ENCODE results near the gene COTL1. TPM values are rescaled to one million over a fixed set of nuclear protein-coding genes. Genes with fewer than 3 reads are reported as not detected.

Gene COTL1
- total and polyA plus RNA-seq, 2 of the 13 experiments (the other 11 are each of a cell fraction or from before 2014, with no cell fraction given) = 8.7 to 16.9 TPM

GRCh38 chr16:84557504-84557903 lies 60.4 kb downstream of the COTL1 start:
- H3K36me3 ChIP-seq (replicated peaks in 1 of 2; ENCODE audit: control insufficient read depth in 1 of 2, insufficient read depth in 2 of 2, low read length in 2 of 2) = no peaks in the 10 kb centered on the region
- no peaks in the 10 kb centered on the region for H3K79me2 ChIP-seq (ENCODE audit: insufficient read depth, low read length)
- H2AFZ ChIP-seq (ENCODE audit: low read length) = no peak overlapping the region
- no peak overlapping the region for H3K27ac ChIP-seq (ENCODE audit: extremely low read length, insufficient read depth, low read length)
- in situ Hi-C loops (cut with HindIII; ENCODE audit: extremely low pct_ligation_motif_present, low pct_unique_long_range_greater_than_20kb) = no loop called here
- H3K9ac ChIP-seq (ENCODE audit: insufficient read depth, low read depth, low read length) = no peak overlapping the region
- peaks cover 41% of the 10 kb centered on the region for H3K4me1 ChIP-seq (ENCODE audit: insufficient read depth, low read length)
- POLR2A ChIA-PET = interaction anchor here (0.9 kb wide), 1 partner anchor 42 kb away, joined by 3 read pairs; no protein-coding TSS in a partner anchor
- 30% methylated on average over 6 of the region's 6 CpGs for WGBS (ENCODE audit: low lambda C conversion rate)
- CTCF ChIA-PET (ENCODE audit: low intra/inter-chr PET ratio, low total read pairs) = no interaction called here
- H3K9me3 ChIP-seq (ENCODE audit: low read length) = no peaks in the 10 kb centered on the region
- H3K27me3 ChIP-seq (ENCODE audit: control insufficient read depth in 1 of 2, insufficient read depth in 2 of 2, low read length in 2 of 2) = 0 out of 5 replicates have a peak, but pooled peaks cover 0 to 17% of the 10 kb centered on the region in 2 experiments
- intact Hi-C loops (cut with micrococcal nuclease; ENCODE audit: unreplicated experiment) = no loop called here
- DNase-seq (ENCODE audit: low spot score) (no peak), ATAC-seq (no peak), FAIRE-seq (no peak)
- no peaks in the 10 kb centered on the region; the same call in 1 of the 2 replicates for H4K20me1 ChIP-seq (ENCODE audit: insufficient read depth, low read length)
- no peak overlapping the region for H3K4me2 ChIP-seq (ENCODE audit: low read depth, low read length)
- no peak overlapping the region for H3K4me3 ChIP-seq (replicated peaks in 1 of 3; ENCODE audit: insufficient read depth in 1 of 3, low read depth in 2 of 3, low read length in 3 of 3)
- BruUV-seq (replicated peaks) = no TSS peak
- no peak for TF ChIP-seq ZNF276 (CRISPR knock-in tag; IDR thresholded peaks at IDR 0.05; ENCODE audit: low read depth)
- TF ChIP-seq, protein P1, sequence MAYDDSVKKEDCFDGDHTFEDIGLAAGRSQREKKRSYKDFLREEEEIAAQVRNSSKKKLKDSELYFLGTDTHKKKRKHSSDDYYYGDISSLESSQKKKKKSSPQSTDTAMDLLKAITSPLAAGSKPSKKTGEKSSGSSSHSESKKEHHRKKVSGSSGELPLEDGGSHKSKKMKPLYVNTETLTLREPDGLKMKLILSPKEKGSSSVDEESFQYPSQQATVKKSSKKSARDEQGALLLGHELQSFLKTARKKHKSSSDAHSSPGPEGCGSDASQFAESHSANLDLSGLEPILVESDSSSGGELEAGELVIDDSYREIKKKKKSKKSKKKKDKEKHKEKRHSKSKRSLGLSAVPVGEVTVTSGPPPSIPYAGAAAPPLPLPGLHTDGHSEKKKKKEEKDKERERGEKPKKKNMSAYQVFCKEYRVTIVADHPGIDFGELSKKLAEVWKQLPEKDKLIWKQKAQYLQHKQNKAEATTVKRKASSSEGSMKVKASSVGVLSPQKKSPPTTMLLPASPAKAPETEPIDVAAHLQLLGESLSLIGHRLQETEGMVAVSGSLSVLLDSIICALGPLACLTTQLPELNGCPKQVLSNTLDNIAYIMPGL (CRISPR knock-in tag; IDR thresholded peaks at IDR 0.05; ENCODE audit: borderline replicate concordance in 1 of 2, low read depth in 1 of 2) = no peak
- no peak for TF ChIP-seq JUND (CRISPR knock-in tag; IDR thresholded peaks at IDR 0.05)
- no peak for TF ChIP-seq ZNF850 (CRISPR knock-in tag; conservative IDR thresholded peaks at IDR 0.05)
- no peak for TF ChIP-seq ZNF10 (CRISPR knock-in tag; IDR thresholded peaks at IDR 0.05; ENCODE audit: borderline replicate concordance, low read depth)
- no peak for TF ChIP-seq ZNF17 (CRISPR knock-in tag; IDR thresholded peaks at IDR 0.05)
- TF ChIP-seq, protein P2, sequence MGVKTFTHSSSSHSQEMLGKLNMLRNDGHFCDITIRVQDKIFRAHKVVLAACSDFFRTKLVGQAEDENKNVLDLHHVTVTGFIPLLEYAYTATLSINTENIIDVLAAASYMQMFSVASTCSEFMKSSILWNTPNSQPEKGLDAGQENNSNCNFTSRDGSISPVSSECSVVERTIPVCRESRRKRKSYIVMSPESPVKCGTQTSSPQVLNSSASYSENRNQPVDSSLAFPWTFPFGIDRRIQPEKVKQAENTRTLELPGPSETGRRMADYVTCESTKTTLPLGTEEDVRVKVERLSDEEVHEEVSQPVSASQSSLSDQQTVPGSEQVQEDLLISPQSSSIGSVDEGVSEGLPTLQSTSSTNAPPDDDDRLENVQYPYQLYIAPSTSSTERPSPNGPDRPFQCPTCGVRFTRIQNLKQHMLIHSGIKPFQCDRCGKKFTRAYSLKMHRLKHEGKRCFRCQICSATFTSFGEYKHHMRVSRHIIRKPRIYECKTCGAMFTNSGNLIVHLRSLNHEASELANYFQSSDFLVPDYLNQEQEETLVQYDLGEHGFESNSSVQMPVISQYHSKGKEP (CRISPR knock-in tag; IDR thresholded peaks at IDR 0.05) = no peak
- no peak for TF ChIP-seq MYPOP (CRISPR knock-in tag; IDR thresholded peaks at IDR 0.05)
- TF ChIP-seq ZBTB38 (CRISPR knock-in tag; IDR thresholded peaks at IDR 0.05) = no peak
- TF ChIP-seq ZNF639 (CRISPR knock-in tag; conservative IDR thresholded peaks at IDR 0.05) = no peak
- no peak for TF ChIP-seq ZNF75D (CRISPR knock-in tag; IDR thresholded peaks at IDR 0.05; ENCODE audit: borderline replicate concordance)
- TF ChIP-seq ZNF12 (CRISPR knock-in tag; IDR thresholded peaks at IDR 0.05) = no peak
- TF ChIP-seq, protein P3, sequence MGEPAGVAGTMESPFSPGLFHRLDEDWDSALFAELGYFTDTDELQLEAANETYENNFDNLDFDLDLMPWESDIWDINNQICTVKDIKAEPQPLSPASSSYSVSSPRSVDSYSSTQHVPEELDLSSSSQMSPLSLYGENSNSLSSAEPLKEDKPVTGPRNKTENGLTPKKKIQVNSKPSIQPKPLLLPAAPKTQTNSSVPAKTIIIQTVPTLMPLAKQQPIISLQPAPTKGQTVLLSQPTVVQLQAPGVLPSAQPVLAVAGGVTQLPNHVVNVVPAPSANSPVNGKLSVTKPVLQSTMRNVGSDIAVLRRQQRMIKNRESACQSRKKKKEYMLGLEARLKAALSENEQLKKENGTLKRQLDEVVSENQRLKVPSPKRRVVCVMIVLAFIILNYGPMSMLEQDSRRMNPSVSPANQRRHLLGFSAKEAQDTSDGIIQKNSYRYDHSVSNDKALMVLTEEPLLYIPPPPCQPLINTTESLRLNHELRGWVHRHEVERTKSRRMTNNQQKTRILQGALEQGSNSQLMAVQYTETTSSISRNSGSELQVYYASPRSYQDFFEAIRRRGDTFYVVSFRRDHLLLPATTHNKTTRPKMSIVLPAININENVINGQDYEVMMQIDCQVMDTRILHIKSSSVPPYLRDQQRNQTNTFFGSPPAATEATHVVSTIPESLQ (CRISPR knock-in tag; conservative IDR thresholded peaks at IDR 0.05) = no peak
- TF ChIP-seq HIVEP1 (CRISPR knock-in tag; IDR thresholded peaks at IDR 0.05) = no peak
- TF ChIP-seq MZF1 (CRISPR knock-in tag; IDR thresholded peaks at IDR 0.05; ENCODE audit: borderline replicate concordance) = no peak
